Kasumi-1 (cell line): ENCODE measurements around the gene WFDC1.

Experiments used
- DNase-seq, 2 experiments: peaks; one replicate each; lab custom pipeline; 2025; lab: John Stamatoyannopoulos, UW

The WFDC1 gene

DNA sequence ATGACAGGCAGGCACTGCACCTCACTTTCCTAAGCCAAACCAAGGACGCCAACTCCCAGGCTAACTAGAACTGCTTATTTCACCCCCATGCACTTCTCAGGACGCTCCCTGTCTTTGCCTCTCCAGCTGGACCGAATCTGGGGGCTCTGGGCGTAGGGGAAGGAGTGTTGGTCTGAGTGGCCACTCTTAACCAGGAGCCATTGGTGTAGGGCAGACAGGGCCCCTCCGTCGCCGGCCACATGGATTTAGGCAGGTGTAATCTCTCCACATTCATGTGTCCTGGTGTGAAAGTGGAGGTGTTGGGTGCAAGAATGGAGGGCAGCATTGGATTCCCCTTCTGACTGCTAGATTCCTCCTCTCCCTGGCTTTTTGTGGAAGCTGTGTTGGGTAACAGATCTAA lies 83.4 kb downstream of the WFDC1 start:
- no peak for DNase-seq

DNA sequence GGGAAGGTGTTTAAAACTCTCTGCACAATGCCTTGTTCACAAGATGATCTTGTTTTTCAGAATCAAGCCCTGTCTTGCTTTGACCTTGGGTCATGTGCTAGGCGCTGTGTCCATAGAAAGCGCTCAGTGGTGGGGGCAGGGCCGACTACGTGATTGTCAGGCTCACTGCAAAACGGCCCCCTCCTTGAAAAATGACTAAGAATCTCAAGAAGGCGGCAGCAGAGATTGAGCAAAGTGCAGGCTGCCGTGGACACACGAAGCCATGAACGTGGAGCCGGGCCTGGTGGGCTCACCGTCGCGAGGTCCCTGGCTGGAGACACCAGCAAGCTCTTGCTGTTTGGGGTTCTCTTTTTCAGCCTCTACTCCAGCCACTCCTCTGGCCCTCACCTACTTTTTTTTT lies 83.9 kb downstream of the WFDC1 start:
- no peak for DNase-seq

DNA sequence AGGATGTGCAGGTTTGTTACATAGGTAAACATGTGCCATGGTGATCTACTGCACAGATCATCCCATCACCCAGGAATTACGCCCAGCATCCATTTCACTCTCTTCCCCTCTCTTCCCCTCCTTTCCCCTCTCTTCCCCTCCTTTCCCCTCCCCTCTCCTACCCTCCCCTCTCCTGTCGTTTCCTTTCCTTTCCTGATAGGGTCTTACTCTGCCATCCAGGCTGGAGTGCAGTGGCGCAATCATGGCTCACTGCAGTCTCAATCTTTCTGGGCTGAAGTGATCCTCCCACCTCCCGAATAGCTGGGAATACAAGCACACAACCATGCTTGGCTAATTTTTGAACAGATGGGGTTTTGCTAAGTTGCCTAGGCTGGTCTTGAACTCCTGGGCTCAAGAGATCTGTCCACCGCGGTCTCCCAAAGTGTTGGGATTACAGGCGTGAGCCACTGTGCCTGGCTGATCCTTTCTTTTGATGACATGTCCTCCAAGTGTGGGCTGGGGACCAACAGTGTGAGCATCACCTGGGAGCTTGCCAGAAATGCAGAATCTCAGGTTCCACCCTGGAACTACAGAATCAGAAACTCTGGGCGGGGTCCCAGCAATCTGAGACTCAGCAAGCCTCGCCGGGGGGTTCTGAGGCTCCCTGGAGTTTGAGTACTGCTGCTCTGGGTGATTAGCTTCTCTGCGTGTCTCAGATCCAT lies 84.5 kb downstream of the WFDC1 start:
- no peak for DNase-seq
